HG02981 (cell line): ENCODE results near the gene HS3ST6.
"Not testable (repeated sequence)": the region's sequence is repeated elsewhere in the genome, so short reads cannot be mapped to it uniquely, and the experiment has no call there.

ENCODE experiments used
- ATAC-seq: cut with Tn5 transposase; IDR thresholded peaks from one replicate; pipeline ENCODE4 v1.9.1; 2021; ENCODE audit warnings: mild to moderate bottlenecking, moderate library complexity; ENCODE audit not compliant: unreplicated experiment

Gene HS3ST6

DNA sequence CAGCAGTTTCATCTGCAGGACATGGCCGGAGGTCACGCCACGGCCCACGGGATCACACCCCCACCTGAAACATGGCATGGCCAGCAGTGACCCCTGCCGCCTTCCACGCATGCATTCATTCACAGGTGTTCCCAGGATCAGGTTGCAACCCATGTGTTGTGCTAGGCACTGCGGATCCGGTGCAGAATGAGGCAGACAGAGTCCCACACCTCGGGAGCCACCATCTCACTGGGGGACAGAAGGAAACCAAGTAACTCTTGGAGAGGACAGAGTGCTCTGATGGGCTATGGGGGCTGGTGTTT is 29.1 kb upstream of the HS3ST6 start:
- no peak for ATAC-seq

DNA sequence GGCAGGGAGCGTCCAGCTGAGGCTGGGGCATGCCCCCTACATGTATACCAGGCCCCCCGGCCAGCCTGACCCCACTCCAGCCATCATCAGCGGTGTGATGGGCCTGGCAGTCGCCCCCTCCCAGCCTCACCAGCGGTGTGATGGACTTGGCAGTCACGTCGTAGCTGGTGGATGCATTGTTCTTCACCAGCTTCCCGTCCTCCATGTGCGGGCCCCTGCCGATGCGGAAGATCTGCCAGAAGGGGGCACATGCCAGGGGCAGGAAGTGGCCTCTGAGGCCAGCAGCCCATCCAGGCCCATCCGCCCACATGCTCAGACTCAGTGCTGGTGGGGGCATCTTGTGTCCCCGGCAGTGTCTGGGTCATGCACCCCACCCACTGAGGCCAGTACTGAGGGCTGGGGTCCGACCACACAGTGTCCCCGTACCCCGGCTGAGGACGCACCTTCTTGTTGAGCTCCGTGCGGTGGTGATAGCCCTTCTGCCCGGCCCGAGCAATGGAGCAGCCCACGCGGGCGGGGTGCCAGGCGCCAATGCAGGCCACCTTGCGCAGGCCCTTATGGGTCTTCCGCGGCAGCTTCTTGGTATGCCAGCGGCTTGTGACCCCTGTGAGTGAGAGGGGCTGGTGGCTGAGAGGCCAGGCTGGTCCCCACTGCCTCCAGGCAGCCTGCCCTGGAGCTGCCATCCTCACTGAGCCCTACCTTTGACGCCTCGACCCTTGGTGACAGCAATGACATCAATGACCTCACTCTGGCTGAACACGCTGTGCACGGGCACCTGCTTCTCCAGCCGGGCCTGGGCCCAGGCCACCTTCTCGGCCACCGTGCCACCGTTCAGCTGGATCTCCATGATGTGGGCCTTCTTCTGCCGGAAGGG is 28.5 kb upstream of the HS3ST6 start:
- ATAC-seq: no peak

DNA sequence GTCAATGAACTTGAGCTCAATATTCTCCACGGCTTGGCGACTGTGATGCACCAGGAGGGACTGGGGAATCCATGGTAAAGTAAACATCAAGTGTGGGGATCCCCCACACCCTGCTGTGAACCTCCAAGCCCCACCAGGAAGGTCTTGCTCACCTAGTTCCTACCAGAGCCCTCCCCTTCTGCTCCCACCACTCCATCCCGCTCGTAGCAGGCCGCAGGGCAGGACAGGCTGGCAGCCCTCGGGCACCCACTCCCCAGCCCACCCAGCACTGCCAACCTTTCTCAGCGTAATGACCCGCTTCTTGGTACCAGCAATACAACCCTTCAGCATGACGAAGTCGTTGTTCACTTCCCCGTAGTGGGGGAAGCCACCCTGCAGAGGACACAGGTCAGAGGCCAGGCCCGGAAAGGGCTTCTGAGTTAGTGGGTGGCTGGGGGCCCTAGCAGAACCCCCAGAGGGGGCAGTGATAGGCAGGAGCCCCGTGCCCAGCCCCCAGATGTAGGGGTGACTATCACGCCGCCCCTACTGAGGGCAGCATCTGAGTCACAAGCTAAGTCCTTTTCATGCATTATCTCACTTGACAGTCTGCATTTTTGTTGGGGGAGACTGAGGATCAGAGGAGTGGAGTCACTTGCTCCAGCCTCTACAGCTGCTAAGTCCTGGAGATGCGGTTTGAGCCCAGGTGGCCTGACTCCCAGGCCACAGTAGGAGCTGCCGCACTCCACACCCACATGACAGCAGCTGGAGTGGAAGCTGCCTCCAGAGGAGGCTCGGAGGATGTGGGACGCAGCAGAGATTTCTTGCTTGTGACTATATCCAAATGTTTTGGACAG is 27.6 kb upstream of the HS3ST6 start:
- no peak for ATAC-seq

DNA sequence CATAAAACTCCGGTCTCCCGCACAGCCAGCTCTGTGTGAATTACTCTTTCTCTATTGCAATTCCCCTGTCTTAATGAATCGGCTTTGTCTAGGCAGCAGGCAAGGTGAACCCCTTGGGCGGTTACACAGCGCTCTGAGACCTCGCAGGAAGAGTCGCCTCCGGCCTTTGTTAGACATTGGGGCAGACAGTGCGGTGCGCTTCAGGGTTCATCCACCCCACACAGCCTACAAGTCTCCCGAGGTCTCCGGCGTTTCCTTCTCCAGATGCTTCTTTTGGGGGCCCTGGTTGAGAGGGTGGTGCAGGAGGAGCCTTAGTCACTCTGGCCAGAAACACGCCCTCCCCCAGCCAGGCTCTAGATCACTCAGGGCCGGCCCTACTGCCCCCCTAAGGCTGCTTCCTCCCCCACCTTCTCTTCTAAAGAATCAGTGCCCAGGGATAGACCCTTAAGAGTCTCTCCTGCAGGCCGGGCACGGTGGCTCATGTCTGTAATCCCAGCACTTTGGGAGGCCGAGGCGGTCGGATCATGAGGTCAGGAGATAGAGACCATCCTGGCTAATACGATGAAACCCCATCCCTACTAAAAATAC is 26.5 kb upstream of the HS3ST6 start:
- no peak for ATAC-seq

DNA sequence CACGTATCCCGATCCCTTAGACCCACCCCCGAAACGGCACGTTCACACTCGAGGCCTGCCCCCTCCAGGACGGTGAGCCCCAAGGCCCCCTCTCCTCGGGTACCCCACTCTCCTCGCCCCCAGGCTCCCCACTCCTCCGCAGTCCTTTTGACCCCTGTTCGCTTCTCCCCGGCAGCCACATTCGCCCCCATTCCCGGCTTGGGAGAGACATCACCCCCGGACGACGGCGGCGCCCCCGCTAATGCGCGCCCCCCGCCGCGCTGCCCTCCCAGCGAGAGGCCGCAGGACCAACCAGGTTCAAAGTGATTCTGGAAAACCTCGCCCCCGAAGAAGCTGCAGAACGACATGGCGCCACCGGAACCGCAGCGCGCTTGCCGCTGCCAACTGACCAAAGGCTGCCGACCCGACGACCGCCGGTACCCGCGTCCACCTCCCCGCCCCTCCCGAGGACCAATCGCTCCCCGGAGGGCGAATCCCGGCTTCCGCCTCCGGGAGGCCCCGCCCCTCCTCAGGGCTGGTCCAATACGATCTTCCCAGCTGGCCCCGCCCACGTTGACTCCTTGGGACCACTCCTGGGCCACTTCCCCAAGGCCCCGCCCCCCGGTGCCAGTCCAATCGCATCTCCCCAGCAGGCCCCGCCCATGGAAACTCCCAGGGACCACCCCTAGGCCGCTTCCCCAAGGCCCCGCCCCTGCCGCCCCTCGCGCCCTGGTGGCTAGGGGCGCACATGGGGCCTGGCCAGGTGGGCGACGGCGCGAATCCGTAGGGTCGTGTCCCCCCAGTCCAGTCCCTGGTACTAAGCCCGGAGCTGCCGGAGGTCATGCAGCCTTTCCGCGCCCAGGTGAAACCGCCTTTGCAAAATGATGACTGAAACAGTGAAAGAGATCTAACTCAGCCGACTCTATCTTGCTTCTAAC is 24.9 kb upstream of the HS3ST6 start, which contains the start of gene MSRB1:
TSS of gene MSRB1 (minus strand) at position 390 of the 917 bp plus-strand sequence. CDS start at position 347, 43 bp downstream.
- peak; percentile 93 for ATAC-seq

DNA sequence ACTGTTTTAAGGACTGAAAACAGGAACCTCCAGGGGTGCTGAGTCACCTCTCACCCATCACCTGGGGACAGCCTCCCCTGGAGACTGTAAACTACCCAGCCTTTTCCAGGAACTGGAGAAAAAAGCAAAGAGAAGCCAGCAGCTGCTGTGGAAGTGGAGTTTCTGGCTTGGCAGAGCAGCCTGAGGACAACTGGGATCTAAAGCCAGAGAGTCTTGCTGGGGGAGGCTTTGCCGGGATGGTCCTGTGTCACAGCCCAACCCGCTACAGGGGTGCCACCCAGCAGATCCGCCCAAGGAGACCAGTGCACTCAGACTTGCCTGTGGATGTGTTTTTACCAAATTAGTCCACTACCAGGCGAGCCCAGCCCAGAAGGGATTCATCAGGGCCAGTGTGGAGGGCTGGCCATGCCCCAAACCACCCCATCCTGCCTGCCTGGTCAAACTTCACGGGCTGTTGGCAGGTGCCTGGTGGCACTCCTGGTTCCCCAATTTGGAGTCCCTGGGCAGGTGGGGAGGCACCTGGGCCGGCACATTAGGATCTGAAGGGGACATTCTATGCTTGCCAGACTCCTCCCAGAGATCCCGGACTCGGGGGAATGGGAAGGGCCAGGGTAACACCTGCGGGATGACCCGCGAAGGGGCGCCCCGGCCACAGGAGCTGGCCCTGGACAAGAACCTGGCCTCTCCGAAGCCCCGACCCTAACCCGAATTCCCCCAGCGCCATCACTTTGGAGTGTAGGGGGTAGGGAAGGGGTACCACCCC is 24.0 kb upstream of the HS3ST6 start:
- ATAC-seq: no peak

DNA sequence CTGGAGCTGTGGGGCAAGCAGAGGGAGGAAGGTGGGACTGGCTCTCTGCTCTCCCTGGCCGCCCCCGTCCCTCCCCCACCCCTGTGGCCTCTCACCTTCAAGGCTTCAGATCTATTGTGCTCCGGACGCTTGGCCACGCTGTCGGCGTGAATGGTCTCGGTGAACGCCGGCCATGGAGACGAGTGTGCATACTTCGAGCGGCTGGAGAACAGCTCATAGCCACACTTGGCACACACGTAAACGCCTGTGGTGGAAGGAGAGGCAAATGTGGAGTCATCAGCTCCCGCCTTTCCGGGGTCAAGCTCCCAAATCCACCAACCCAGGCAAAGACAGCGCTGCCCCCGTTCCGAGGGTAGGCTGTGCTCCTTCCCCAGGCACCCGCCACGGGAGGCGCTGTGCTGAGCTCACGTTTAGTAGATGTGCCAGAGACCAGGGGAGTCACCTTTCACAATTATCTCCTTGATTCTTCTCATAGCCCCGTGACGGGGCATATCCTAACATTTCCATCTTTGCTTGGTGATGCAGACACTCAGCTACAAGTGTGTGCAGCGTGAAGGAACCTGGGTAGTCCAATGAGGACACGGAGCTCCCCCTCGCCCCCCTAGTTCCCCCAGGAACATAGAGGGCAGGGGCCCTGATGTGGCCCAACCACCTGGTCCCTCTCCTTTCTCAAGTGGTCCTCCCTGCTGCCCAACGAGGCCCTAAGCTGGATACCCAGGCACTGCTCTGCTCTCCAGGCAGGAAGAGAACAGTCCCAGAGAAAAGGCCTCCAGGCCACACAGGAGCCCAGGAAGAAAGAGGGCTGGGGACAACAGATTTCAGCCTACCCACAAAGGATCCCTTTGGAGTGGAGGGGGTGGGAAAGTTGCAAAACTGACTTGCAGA is 23.2 kb upstream of the HS3ST6 start:
- ATAC-seq: no peak

DNA sequence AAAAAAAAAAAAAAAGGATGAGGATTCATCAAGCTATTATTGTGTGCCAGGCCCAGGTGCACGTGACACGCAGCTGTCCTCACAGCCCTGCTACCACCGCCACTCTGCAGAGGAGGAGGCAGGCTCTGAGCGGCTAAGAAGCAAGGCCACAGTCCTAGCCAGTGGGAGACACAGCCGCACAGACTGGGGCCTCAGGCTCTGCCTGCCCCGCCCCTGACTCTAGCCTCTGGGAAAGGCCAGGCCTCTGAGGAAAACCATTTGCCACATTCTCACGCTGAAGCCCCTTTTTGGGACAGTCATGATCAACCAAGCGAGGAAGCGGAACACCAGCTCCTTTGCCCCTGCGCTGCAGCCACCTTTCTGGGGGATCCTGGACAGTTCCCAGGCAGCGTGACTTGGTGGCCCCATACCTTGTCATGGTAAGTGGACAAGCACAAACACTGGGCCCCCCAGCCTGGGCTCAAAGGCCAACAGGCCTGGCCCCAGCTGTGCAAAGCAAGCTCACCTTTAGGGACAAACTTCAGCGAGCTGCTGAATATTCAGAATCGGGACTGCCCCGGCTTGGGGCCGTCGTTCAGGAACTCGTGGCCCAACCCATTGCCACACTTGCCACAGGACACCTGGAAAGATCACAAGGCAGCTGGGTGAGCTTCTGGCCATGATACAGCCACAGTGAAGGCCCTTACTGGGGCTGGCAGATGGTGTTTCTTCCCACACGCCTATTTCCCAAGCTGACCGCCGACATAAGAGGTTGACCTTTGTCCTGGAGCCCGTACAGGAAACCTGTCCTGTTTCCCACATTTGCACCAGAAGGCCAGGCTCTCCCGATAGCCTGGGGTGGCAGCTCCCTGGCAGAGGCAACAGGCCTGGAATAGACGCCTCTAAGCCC is 22.3 kb upstream of the HS3ST6 start:
- no peak for ATAC-seq

DNA sequence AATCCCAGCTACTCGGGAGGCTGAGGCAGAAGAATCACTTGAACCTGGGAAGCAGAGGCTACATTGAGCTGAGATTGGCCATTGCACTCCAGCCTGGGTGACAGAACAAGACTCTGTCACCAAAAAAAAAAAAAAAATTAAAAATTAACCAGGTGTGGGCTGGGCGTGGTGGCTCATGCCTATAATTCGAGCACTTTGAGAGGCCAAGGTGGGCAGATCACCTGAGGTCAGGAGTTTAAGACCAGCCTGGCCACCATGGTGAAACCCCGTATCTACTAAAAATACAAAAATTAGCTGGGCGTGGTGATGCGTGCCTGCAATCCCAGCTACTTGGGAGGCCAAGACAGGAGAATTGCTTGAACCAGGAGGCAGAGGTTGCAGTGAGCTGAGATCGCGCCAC is 21.6 kb upstream of the HS3ST6 start:
- ATAC-seq: not testable (repeated sequence)

DNA sequence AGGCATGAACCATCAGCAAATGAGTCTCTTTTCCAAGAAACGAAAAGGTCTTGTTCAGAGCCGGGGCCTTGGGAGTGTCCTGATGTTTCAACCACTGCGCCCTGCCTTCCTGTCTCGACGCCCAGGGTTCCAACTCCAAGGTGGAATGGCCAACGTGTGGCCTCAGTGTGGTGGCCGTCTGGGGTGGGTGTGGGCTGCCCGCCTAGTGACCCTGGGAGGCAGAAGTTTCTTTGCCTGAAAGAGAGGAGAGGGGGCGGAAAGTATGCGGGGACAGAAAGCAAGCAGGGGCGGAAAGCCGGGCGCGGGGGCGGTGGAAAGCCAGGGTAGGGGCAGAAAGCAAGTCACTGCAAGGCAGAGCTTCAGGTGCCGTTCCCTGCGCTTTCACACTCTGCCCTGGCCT is 20.7 kb upstream of the HS3ST6 start:
- ATAC-seq: no peak

DNA sequence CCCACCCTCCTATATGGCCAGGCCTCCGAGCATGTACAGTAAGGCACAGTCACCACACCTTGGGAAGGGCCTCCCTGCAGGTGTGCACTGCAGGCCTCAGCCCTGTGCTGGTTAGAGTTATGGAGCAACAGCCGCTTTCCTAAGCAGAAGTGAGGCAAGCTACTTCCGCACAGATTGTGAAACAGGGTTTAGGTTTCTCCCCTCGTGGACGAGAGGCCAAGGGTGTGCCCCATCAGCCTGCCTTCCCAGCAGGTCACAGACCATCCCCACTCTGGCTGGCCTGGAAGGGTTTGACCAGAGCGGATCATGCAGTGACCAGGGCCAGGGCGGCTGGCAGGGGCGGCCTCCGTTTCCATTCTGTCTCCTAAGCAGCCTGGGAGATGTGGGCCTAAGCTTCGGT is 20.1 kb upstream of the HS3ST6 start:
- ATAC-seq: no peak

DNA sequence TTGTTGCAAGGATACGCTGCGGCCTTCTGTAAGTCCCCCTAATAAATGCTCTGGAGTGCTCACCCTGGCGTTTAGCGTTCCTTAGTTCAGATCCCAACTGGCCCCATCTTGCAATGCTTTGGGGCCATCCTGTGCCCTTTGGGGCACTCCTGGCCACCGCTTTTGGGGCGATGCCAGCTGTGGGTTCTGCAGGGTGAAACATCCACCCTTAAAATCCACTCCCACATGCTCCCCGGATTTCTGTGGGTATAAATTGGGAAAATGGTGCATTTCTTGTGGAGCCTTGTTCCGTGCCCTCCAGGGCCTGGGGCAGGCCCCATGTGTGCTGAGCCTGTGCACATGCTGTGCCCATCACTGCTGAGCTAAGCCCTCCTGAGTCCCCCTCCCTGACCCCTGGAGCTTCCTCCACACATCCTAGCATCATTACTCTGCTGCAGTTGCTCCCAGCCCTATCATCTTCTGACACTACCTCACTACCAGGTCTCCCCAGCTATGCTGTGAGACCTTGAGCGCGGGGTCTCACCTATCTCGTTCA is 18.8 kb upstream of the HS3ST6 start:
- no peak for ATAC-seq

DNA sequence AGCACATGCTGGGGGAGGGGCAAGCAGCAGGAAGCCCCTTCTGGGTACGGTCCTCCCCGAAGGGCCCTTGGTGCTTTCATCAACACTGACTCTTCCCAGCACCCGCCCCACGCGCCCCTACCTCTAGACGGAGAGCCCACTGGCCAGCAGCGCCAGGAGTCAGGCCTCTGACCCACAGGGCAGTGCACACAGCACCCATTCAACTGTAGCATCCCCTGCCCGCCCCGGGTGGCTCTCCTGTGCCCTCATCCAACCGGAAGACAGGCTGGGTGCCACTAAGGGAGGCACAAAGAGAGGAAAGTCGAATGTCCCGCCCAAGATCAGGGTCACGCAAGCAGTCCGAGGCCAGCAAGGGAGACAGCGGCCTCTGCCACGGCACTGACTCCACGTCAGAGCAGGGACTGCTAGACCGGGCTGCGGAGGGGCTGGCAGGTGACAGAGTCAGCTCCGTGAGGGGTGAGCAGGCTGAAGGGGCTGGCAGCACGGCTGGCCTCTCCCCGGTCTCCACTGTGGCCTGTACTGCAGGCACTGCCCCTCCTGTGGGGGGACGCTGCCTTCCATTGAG is 15.0 kb upstream of the HS3ST6 start:
- ATAC-seq: no peak

DNA sequence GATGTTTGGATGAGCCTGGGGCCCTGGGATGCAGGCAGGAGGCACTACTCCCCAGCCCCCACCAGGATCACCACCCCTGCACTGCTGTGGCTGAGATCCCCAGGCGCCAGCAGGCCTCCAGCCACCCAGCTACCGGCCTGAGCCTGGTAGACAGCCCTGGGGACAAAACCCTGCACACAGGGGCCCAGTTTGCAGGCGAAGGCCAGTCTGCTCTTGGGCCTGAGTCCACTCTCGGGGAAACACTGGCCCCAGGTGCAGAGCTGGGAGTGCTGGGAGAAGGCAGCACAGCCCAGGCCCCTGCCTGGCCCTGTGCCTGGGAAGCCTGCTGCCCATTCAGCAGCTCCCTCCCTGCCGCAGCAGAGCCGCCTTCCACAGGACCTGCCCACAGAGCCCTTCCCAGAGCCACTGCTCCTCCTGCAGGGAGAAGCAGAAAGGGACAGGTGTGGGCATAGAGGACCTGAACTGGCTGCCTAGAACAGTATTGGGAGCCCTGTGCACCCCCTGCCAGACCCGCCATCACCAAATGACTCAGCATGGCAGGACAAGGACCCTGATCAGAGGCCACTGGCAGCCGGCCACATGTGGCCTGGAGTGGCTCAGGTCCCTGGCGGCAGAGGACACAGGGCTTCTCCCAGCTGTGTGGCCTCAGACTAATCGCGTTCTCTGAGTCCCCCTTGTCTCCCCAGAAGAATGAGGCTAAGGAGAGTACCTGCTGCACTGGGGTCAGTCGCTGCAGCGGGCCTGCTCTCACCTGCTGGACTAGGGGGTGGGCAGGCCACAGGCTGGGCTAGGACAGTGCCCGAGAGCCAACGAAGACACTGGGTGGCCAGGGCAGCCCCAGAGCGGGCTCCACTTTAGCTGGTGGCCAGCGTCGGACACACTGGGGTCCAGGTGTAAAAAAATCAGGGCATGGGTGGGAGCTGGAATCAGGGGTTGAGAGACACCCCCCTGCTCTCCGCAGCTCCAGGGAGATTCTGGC is 14.1 kb upstream of the HS3ST6 start:
- no peak for ATAC-seq

DNA sequence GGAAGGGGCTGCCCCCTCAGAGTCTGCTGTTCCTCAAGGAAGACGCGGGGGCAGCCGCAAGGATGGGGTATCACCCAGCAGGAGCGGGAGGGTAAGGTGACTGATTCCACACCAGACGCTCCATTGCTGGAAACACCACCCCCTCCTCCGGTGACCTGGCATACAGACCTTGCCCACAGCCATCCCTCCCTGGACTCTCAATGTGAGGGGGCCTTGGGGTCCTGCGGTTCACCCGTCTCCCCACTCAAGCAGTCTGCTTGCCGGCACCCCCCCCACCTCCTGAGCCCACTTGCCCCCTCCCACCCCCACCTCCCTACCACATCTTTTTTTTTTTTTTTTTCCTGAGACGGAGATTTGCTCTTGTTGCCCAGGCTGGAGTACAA is 12.1 kb upstream of the HS3ST6 start:
- no peak for ATAC-seq
